Right renal pelvis (tissue), 4 donors: ENCODE measurements around the gene STARD7. TPM values are rescaled to one million over a fixed set of nuclear protein-coding genes. Genes with fewer than 3 reads are reported as not detected.
"Not testable (repeated sequence)": the region's sequence is repeated elsewhere in the genome, so short reads cannot be mapped to it uniquely, and the experiment has no call there.

Source experiments
- DNase-seq, 4 donors: peaks; one replicate each; pipeline ENCODE4 v3.0.0-alpha.2; 2013; ENCODE audit warnings: low read depth in 4 of 4, low spot score in 3 of 4, missing footprints in 1 of 4
- polyA plus RNA-seq, 4 donors: library from polyadenylated mRNA; unstranded; fragments of 120-200 nt; gene quantifications; one replicate each; pipeline ENCODE4 v1.2.1, GENCODE V29; 2013; ENCODE audit not compliant: insufficient read length in 4 of 4

The STARD7 gene
- polyA plus RNA-seq, 4 donors, result 125 to 152 (median 147) TPM

DNA sequence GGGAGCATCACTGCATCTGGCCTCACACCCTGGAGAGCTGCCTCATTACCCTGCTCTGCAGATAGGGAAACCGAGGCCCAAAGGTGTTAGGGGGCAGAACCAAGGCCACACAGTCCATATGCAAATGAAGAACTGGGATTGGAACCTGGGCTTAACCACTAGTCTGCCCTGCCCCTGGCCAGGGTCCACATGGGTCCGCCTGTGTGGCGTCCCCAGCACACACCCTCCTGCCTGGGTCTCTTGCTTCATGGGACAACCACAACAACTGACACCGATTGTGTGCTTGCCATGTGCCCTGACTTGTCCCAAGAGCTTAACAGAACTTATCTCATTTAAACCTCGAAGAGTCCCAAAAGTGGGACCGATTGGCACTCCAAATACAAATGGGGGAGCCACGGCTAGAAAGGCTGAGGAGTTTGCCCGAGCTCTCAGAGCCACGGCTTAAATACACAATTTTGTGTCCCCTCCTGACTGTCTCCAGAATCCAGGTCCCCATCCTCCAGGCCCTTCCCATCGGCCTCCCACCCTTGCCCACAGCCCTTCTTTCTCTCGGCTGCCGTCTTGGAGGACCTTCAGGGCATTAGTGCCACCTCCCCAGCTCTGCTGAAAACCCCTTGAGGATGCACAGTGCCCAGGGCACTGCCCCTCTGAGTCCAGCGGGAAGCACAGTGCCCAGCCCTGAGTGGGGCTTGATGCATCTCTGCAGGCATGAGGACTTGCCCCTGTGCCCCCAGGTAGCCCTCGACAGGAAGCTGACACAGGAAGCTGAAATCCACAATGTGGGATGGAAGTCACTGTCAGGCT lies 57.6 kb downstream of the STARD7 start:
- no peak for DNase-seq

- no peak for DNase-seq
Observed at GRCh38 chr2:96150007-96150640, 58.5 kb downstream of the STARD7 start.

- DNase-seq, result peak in 1 of 4 donors; percentile 58
Observed at GRCh38 chr2:96148410-96149217, 60.0 kb downstream of the STARD7 start.

GRCh38 chr2:96147593-96148201 lies 60.9 kb downstream of the STARD7 start:
- DNase-seq, result no peak

- no peak for DNase-seq
Observed at GRCh38 chr2:96146881-96147592, 61.6 kb downstream of the STARD7 start.

DNA sequence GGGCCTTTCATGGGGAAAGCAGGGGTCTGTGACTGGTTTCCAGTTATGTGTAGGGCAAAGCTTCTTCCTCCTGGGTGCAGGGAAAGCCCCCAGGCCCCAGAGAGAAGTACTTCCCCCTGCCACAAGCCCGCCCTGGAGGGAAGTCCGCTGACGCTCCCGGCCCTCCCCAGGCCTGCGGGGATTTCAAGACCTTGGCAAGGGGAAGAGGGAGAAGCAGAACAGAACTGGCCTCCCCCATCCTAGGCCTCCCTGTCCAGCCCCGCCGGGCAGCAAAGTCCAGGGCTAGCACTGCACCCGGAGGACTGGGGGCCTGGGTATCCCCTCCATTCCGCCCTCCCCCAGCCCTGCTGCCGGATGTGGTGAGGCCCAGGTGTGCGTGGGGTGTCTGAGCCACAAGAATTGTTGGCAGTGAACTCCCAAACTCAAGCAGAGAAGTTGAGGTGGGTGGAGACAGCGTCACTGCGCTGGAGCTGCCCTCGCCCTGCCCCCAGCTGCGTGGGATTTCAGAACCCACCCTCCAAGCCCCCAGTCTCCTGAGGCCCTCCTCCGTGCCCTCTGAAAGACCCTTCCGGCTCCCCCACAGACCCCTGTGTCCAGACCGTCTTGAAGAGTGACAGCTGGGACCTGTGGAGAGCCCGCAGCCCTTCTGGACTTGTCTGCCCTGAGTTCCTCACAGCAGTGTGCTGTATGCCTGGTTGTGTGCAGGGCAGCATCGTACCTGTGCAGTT lies 62.3 kb downstream of the STARD7 start:
- no peak for DNase-seq

DNA sequence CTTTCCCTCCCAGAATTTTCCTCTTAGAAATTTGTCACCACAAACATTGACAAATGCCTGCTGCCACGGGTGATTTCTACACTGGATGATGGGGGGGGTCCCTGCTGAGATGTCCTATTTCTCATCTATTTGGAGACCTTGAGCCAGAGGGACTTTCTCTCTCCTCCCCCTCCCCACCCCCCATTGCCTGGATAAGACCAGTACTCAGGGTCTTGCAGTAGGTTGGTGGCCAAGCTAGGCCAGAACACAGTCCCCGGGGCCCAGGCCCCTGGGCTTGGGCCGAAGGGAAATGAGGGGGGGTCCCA lies 62.8 kb downstream of the STARD7 start:
- no peak for DNase-seq

DNA sequence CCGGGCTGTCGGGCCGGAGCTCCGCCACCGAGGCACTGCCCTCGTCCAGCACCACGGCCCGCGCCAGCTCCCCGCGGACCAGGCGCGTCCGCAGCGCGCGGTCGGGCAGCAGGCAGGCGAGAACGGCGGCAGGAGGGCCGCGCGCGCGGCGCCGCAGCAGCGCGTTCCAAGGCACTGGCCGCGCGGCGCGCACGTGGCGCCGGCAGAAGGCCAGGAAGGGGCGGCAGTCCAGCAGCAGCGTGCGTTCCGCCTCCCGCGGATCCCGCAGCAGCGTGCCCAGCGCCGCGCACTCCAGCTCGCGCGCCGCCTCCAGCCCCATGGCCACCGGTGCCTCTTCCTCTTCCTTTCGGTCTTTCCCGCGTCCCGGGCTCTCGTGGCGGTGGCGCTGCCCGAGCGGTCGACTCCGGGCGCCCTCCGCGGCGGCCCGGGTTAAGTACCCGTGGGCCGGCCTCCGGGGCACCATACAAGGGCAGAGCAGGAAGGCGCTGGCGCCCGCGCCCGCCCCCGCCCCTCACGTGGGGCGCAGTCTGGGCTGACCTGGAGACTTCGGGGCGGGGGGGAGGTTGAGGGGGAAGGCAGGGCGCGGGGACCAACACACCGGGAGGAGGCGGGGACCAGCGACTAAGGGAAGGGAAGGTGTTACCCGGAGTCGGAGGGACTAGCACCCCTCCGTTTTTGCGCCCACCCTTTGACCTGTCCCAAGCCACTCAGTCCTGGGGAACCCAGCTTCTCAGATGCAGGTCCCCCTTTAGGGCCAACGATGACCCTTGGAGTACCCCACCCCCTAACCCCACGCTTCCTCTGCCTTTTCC lies 63.4 kb downstream of the STARD7 start, which contains the start of gene DUSP2:
Gene DUSP2 (minus strand): TSS at position 405 of the 812 bp plus-strand sequence. CDS start 86 bp downstream, at position 319.
- DNase-seq, result no peak

- DNase-seq, result no peak
Observed at GRCh38 chr2:96144481-96145035, 64.1 kb downstream of the STARD7 start.

- no peak for DNase-seq
Observed at GRCh38 chr2:96143848-96144480, 64.7 kb downstream of the STARD7 start.

DNA sequence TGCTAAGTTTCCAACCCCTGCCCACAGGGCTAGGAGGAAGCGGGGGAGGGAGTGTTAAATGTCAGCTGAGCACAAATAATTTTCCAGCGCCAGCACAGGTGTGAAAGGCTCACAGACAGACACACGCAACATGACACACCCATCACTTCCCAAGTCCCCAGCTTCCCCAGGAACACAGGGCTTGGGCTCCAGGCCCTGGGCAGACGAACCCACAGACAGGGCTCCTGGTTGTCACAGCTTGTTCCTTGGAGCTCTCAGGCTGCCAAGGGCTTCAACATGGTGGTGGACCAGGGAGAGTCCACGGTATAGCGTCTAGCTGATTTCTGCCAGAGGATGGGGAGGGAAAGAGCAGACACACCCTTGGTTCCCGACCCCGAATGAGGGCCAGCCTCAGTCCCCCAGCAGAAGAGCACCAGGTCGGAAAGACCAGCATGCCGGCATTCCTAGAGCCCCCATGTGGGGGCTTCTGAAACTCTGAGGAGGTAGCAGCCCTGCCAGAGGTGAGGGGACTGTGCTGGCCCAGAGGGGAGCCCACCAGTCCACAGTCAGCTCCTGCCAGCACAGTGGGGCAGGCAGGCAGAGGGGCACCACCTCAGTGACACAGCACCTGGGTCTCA lies 65.3 kb downstream of the STARD7 start:
- no peak for DNase-seq

DNA sequence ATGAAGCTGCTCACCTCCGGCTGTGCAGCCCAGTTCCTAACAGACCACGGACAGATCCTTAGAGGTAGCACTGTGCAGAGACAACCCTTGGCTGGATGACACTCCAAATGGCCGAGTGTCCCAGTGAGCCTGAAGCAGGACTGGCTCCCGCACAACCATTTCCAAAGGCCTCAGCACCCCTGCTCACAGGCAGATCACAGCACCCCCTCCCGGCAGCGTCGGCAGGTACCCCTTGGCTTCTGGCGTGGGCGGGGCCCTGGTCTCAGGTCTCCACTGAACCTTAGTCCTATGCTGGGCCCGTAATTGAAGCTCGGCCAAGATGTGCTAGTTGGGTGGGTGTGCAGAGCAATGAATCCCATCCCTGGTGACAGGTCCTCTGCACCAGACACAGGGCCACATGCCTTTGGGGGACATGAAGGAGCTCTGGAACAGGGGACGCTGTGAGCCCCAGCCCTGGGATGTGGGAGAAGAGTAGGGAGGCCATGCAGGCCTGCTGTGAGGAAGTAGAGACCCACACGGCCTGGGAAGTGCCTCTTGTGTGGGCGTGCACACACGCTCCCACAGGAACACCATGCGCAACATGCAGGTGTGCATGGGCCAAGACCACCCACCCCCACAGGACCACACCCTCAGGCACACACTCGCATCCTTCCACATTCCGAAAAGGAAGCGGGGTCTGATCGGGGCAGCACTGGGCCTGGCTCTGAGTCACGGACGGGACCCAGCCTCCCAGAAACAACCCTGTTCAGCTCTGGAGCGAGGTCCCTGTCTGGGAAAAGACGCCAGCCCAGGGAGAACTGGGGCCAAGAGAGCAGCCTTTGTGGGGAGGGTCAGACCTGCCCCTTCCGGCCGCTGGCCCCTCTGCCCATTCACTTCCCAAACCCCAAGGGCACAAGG lies 66.2 kb downstream of the STARD7 start:
- no peak for DNase-seq

DNA sequence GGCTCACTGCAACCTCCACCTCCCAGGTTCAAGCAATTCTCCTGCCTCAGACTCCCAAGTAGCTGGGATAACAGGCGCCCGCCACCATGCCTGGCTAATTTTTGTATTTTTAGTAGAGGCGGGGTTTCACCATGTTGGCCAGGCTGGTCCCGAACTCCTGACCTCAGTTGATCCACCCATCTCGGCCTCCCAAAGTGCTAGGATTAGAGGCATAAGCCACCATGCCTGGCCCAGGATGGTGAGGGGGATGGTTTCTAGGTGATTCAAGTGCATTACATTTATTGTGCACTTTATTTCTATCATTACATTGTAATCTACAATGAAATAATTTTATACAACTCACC lies 67.0 kb downstream of the STARD7 start:
- DNase-seq, result not testable (repeated sequence)

DNA sequence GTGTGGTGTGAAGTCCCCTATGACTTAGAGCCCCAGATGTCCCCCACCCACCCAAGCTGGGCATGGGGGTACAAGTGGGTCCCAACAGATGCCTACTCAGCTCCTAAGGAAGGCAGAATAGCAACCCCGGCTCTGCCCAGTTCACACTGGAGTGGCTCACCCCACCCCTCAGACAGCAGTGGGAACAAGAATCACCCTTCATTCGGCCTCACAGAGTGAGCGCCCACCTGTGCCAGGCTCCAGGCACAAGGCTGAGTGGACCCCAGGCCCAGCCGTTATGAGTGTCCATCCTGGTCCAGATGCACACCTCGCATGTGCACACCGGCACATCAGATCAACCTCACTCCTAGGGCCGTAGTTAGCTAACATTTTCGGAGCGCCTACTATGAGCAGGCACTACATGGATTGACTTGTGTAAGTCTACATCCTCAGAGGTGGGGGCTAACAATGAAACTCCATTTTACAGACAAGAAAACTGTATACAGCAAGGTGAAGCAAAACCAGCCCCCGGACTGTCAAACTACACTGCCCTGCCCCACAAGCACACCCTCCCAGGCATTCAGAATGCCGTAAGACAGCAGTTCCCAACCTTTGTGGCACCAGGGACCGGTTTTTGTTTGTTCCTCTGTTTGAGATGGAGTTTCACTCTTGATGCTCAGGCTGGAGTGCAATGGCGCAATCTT lies 67.5 kb downstream of the STARD7 start:
- DNase-seq, result no peak

GRCh38 chr2:96139181-96139758 lies 69.4 kb downstream of the STARD7 start:
- no peak for DNase-seq
